Skin of body (tissue), 3 donors: ENCODE measurements around the gene GAGE12H. TPM values are rescaled to one million over a fixed set of nuclear protein-coding genes. Genes with fewer than 3 reads are reported as not detected.
"Not testable (repeated sequence)": the region's sequence is repeated elsewhere in the genome, so short reads cannot be mapped to it uniquely, and the experiment has no call there.

ENCODE experiments used
- DNase-seq: peaks from one replicate; lab custom pipeline; 2025; lab: John Stamatoyannopoulos, UW
- small RNA-seq: library from RNA; depleted of rRNA; stranded (forward); fragments of <200 nt; gene quantifications from one replicate; pipeline ENCODE3, GENCODE V24; 2014; ENCODE audit warnings: low replicate concordance
- total RNA-seq: library from RNA; depleted of rRNA; stranded (reverse); fragments of >200 nt; gene quantifications from one replicate; pipeline ENCODE4 v1.2.3, GENCODE V29; 2014

Gene GAGE12H, protein sequence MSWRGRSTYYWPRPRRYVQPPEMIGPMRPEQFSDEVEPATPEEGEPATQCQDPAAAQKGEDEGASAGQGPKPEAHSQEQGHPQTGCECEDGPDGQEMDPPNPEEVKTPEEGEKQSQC
- not detected for total RNA-seq

DNA sequence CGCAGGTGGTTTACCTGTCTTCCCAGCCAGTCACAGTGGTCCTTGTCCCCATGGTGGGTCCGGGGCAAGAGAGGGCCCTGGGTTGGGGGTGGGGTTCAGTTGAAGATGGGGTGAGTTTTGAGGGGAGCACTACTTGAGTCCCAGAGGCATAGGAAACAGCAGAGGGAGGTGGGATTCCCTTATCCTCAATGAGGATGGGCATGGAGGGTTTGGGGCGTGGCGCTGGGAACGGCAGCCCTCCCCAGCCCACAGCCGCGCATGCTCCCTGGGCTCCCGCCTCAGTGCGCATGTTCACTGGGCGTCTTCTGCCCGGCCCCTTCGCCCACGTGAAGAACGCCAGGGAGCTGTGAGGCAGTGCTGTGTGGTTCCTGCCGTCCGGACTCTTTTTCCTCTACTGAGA lies at the start of gene GAGE12H:
Gene GAGE12H, plus strand, starts transcription at position 301 of the 400 bp plus-strand sequence. CDS start 1,155 bp downstream, outside the sequence.
- not testable (repeated sequence) for DNase-seq

DNA sequence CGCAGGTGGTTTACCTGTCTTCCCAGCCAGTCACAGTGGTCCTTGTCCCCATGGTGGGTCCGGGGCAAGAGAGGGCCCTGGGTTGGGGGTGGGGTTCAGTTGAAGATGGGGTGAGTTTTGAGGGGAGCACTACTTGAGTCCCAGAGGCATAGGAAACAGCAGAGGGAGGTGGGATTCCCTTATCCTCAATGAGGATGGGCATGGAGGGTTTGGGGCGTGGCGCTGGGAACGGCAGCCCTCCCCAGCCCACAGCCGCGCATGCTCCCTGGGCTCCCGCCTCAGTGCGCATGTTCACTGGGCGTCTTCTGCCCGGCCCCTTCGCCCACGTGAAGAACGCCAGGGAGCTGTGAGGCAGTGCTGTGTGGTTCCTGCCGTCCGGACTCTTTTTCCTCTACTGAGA lies 47.9 kb upstream of the GAGE12H start, which contains the start of gene GAGE12C:
Gene GAGE12C, plus strand, starts transcription at position 301 of the 400 bp plus-strand sequence. CDS start 1,155 bp downstream, outside the sequence.
- DNase-seq, result not testable (repeated sequence)

DNA sequence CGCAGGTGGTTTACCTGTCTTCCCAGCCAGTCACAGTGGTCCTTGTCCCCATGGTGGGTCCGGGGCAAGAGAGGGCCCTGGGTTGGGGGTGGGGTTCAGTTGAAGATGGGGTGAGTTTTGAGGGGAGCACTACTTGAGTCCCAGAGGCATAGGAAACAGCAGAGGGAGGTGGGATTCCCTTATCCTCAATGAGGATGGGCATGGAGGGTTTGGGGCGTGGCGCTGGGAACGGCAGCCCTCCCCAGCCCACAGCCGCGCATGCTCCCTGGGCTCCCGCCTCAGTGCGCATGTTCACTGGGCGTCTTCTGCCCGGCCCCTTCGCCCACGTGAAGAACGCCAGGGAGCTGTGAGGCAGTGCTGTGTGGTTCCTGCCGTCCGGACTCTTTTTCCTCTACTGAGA lies 38.3 kb upstream of the GAGE12H start, which contains the start of gene GAGE12D:
Gene GAGE12D, plus strand, starts transcription at position 301 of the 400 bp plus-strand sequence. CDS start 1,155 bp downstream, outside the sequence.
- not testable (repeated sequence) for DNase-seq

DNA sequence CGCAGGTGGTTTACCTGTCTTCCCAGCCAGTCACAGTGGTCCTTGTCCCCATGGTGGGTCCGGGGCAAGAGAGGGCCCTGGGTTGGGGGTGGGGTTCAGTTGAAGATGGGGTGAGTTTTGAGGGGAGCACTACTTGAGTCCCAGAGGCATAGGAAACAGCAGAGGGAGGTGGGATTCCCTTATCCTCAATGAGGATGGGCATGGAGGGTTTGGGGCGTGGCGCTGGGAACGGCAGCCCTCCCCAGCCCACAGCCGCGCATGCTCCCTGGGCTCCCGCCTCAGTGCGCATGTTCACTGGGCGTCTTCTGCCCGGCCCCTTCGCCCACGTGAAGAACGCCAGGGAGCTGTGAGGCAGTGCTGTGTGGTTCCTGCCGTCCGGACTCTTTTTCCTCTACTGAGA lies 28.8 kb upstream of the GAGE12H start, which contains the start of gene GAGE12E:
Gene GAGE12E, plus strand, starts transcription at position 301 of the 400 bp plus-strand sequence. CDS start 1,155 bp downstream, outside the sequence.
- DNase-seq, result not testable (repeated sequence)

DNA sequence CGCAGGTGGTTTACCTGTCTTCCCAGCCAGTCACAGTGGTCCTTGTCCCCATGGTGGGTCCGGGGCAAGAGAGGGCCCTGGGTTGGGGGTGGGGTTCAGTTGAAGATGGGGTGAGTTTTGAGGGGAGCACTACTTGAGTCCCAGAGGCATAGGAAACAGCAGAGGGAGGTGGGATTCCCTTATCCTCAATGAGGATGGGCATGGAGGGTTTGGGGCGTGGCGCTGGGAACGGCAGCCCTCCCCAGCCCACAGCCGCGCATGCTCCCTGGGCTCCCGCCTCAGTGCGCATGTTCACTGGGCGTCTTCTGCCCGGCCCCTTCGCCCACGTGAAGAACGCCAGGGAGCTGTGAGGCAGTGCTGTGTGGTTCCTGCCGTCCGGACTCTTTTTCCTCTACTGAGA lies 19.2 kb upstream of the GAGE12H start, which contains the start of gene GAGE12F:
Gene GAGE12F, plus strand, starts transcription at position 301 of the 400 bp plus-strand sequence. CDS start 1,155 bp downstream, outside the sequence.
- DNase-seq, result not testable (repeated sequence)

DNA sequence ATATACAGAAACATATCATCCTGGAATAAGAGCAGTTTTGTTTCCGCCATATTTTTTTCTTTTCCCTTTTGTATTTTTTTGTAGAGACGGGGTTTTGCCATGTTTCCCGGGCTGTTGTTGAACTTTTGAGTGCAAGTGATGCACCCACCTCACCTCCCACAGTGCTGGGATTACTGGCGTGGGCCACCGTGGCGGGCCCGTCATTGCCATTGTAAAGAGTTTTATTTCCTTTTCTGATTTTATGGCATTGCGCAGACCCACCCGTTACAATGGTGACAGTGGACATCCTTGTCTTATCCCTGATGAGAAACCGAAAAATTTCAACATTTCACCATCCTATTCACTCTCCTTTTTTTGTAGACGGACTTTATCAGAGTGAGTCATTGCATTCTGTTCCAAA lies 11.0 kb upstream of the GAGE12H start:
- not testable (repeated sequence) for DNase-seq

DNA sequence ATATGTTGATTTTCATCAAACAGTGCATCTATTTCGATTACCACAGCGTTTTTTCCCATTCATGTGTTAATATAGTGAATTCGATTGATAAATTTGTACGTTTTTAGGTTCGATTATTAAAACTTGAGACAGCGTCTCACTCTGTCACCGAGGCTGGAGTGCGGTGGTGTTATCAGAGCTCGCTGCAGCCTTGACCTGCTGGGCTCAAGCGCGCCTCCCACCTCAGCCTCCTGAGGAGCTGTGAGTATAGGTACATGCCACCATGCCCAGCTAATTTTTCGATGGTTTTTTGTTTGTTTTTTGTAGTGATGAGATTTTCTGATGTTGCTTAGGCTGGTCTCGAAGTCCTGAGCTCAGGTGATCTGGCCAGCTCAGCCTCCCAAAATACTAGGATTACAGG lies 10.6 kb upstream of the GAGE12H start:
- DNase-seq, result not testable (repeated sequence)

DNA sequence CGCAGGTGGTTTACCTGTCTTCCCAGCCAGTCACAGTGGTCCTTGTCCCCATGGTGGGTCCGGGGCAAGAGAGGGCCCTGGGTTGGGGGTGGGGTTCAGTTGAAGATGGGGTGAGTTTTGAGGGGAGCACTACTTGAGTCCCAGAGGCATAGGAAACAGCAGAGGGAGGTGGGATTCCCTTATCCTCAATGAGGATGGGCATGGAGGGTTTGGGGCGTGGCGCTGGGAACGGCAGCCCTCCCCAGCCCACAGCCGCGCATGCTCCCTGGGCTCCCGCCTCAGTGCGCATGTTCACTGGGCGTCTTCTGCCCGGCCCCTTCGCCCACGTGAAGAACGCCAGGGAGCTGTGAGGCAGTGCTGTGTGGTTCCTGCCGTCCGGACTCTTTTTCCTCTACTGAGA lies 9.6 kb upstream of the GAGE12H start, which contains the start of gene GAGE12G:
Gene GAGE12G, plus strand, starts transcription at position 301 of the 400 bp plus-strand sequence. CDS start 1,155 bp downstream, outside the sequence.
- not testable (repeated sequence) for DNase-seq

DNA sequence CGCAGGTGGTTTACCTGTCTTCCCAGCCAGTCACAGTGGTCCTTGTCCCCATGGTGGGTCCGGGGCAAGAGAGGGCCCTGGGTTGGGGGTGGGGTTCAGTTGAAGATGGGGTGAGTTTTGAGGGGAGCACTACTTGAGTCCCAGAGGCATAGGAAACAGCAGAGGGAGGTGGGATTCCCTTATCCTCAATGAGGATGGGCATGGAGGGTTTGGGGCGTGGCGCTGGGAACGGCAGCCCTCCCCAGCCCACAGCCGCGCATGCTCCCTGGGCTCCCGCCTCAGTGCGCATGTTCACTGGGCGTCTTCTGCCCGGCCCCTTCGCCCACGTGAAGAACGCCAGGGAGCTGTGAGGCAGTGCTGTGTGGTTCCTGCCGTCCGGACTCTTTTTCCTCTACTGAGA lies 9.4 kb downstream of the GAGE12H start, which contains the start of gene GAGE2A:
Gene GAGE2A, plus strand, starts transcription at position 301 of the 400 bp plus-strand sequence. CDS start 1,155 bp downstream, outside the sequence.
- DNase-seq, result not testable (repeated sequence)

DNA sequence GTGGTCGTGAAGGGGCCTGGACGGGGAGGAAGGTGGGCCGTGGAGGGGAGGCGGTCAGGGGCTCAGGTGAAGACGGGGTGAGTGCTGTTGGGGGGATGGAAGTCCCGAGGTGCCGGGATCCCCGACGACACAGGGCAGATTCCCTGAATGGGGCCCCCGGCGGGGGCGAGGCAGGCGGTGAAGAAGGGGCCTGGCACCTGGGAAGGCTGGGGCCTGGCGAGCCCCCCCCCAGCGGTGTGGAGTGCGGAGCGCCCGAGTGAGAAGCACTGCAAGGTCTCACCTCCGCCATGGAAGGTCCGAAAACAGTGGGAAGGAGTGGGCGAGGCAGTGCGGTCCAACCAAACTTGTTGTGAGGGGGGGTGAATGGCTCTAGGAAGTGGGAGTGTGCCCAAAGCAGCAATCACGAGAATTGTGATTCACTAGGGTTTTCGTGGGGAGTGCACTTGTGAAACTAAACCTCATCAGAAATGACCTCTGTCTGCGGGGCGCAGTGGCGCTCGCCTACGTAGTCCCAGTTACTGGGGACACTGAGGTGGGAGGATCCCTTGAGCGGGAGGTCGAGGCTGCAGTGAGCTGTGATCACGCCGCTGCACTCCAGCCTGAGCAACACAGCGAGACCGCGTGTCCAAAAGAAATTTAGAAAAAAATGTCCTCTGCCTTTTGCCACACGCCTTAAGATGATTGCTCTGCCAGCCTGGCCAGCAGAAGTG lies 10.2 kb downstream of the GAGE12H start:
- not testable (repeated sequence) for DNase-seq

DNA sequence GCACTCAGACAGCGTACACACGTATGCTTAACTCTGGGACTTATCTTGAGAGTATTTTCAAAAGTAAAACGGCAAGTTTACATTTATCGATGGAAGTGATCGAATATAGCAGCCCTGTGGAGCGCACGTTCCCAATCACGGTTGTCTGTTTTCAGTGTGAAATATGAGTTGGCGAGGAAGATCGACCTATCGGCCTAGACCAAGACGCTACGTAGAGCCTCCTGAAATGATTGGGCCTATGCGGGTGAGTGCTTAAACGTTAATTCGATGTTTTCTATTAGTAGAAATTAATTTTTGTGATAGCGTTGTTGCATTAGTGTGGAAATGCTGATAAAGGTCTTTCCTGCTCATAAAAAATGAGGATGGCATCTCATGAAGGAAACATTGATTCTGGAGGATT lies 10.7 kb downstream of the GAGE12H start:
- not testable (repeated sequence) for DNase-seq

DNA sequence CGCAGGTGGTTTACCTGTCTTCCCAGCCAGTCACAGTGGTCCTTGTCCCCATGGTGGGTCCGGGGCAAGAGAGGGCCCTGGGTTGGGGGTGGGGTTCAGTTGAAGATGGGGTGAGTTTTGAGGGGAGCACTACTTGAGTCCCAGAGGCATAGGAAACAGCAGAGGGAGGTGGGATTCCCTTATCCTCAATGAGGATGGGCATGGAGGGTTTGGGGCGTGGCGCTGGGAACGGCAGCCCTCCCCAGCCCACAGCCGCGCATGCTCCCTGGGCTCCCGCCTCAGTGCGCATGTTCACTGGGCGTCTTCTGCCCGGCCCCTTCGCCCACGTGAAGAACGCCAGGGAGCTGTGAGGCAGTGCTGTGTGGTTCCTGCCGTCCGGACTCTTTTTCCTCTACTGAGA lies 19.0 kb downstream of the GAGE12H start, which contains the start of gene GAGE1:
Gene GAGE1, plus strand, starts transcription at position 301 of the 400 bp plus-strand sequence. CDS start 1,155 bp downstream, outside the sequence.
- DNase-seq, result not testable (repeated sequence)

DNA sequence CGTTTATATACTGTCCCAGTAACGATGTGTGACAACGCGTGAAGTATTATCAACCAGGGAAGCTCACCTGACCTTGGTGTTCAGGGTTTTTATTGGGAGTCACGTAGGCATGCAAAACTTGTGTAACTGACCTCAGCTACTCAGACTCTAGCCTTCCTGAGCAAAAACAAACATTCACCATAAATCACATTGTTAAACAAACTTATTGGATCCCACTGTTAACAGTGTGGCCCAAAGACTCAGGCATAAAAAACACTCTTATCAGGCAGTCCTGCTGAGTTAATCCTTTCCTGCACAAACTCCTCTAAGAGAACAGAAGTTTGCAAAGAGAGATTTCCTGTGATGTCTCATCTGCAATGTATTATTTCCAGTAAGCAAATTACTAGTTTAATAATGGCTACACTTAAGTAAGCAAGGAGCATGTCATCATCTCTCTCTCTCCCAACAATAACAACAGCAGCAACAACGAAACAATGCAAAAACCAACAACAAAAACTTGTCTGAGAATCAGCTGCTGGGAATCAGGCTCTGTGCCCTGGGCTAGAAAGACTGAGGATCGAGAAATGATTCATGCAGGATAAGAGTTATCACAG lies 31.1 kb downstream of the GAGE12H start:
- no peak for DNase-seq

DNA sequence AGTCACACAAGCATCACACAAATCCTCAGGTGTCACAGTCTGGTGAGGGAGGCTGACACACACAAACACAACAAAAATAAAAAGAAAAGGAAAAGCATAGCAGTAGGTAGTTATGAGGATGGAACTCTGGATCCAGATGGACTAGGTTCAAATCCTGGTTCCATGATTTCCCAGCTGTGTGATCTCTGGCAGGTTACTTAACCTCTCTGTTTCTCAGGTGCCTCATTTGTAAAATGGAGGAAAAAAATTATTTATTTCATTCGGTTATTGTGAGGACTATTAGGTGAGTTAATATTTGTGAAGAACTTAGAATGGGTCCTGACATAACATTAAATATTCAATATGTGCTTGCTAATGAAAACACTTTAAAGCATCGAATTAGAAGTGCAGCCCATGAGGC lies 38.8 kb downstream of the GAGE12H start:
- no peak for DNase-seq

DNA sequence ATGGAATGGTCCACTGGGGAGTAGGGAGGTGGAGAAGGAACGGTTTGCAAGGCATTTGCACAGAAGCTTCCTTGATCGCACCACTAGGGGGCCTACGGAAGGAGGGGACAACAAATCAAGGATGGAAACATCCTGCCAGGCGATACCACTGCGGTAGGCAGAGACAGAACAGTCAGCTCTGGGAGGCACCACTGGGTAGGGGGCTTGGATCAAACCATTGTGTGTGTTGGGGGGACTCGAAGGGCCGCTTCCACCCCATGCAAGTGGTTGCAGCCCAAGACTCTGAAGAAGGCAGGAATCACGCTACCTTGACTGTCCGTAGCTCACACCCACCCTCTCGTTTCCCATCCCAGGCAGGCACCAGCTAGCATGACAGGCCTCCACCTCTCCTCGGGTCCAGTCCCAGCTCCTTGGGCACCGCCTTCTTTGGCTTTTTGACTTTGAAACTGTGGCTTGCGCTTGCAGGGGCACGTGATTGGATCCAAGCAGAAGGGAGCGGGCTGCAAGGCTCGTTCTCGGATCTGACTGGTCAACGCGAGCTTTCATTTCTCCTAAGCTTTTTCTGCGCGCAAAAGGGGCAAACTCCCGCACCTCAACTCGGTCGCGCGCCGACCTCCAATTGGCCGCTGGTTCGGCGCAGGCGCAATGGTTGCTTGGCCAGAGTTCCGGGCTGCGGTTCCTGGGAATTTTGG lies 47.5 kb downstream of the GAGE12H start:
- DNase-seq, result no peak

Small RNA genes within 50 kb of the gene (small RNA-seq; reads per million reads assigned to genes)
- gene GAGE12B, result not detected

Other genes starting within 250 kb of the GAGE12H start
- not detected for gene GAGE13, start 248.4 kb upstream of the GAGE12H start, total RNA-seq
- gene GAGE12C, start 47.8 kb upstream of the GAGE12H start, total RNA-seq, result not detected
- gene GAGE12D, start 38.2 kb upstream of the GAGE12H start, total RNA-seq, result not detected
- gene GAGE12E, start 28.7 kb upstream of the GAGE12H start, total RNA-seq, result not detected
- gene GAGE12F, start 19.1 kb upstream of the GAGE12H start, total RNA-seq, result not detected
- gene GAGE12G, start 9.5 kb upstream of the GAGE12H start, total RNA-seq, result not detected
- not detected for gene GAGE2A, start 9.5 kb downstream of the GAGE12H start, total RNA-seq
- not detected for gene GAGE1, start 19.1 kb downstream of the GAGE12H start, total RNA-seq
- not detected for gene PAGE1, start 116.0 kb downstream of the GAGE12H start, total RNA-seq
- gene PAGE4, start 249.4 kb downstream of the GAGE12H start, total RNA-seq, result not detected